ENCODE results near the gene IRX3.
"Not testable (repeated sequence)": the region's sequence is repeated elsewhere in the genome, so short reads cannot be mapped to it uniquely, and the experiment has no call there.

Gene IRX3

DNA sequence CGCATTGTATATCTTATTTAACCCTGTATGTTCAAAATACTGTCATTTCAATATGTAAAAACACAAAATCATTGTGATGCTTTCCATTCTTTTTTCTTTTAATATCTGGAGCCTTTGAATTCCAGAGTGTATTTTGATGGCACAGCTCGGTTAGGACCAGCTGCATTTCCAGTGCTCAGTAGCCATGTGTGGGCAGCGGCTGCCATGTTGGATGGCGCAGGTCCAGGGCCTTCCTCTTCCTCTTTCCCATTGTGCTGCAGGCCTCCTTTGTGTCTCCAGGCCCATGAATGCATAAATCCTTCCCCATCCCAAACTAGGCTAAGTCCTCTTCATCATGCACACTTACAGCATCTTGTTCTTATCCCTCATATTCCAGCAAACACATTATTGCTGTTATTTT lies 13.0 kb downstream of the IRX3 start:
- no peak for ATAC-seq

DNA sequence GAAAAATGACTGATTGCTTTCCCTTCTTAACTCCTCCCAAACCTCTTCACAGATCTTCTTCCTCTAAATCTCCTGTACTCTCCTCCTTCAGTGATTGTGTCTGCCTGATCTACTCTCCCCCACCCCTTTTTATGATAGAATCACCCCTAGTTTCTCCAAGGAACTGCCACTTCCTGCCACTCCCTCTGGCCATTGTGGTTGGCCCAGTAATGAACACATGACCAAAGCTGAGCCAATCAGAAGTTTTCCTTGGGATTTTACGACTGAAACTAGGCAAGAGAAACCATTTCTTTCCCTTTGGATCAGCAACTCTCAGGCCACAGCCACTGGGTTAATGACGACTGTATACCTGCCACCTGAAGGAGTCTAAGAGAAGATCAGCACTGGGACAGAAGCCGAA lies 15.9 kb downstream of the IRX3 start:
- ATAC-seq, result no peak

DNA sequence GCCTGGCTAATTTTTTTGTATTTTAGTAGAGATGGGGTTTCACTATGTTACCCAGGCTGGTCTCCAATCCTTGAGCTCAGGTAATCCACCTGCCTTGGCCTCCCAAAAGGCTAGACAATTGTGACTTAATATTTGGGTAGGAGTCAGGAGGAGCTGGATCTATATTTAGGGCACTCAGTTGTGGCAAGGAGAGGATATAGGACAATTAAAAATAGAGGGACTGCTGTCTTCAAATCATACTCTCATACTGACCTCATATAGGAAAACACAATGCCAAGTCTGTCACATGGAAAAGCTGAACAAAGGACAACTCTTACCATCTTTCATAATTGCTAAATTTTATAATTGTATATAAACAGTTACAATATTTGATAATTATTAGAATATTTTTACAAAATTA lies 17.1 kb downstream of the IRX3 start:
- ATAC-seq, result no peak

DNA sequence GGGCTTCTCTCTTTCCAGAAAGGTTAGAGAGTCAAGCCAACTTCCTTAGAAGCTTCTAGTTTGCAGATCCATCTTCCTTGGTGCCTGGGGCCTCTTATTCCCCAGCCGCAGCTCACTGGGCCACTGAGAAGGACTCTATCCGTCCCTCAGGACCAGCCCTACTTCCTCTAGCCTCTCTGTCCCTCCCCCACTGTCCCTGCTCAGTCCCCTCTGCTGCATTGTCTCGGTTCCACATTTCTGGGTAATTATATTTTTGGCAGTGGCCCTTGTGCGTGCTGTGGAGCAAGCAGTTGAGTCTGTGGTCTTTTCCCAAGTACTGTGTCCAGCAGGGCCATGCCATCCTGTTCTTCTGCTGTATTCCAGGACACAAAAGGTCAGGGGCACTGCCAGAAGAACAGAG lies 17.8 kb downstream of the IRX3 start:
- ATAC-seq, result no peak

DNA sequence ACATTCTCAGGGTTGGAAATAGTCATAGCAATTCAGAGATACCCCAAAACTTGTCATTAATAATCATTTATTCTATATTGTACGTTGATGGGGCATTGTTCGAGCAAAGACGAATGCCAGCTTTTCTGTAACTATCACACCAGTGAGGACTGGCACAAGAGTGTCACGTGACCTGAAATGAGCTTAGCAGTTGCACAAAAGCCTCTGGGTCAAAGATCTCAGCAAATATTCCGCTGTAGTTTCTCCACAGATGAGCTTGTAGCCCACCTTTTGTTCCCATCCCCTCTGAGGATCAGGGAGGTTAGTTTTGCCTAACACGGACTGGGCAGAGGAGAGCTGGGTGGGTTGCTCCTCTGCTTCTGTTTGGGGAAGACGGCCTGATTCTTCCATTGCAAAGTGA lies 18.2 kb downstream of the IRX3 start:
- no peak for ATAC-seq

DNA sequence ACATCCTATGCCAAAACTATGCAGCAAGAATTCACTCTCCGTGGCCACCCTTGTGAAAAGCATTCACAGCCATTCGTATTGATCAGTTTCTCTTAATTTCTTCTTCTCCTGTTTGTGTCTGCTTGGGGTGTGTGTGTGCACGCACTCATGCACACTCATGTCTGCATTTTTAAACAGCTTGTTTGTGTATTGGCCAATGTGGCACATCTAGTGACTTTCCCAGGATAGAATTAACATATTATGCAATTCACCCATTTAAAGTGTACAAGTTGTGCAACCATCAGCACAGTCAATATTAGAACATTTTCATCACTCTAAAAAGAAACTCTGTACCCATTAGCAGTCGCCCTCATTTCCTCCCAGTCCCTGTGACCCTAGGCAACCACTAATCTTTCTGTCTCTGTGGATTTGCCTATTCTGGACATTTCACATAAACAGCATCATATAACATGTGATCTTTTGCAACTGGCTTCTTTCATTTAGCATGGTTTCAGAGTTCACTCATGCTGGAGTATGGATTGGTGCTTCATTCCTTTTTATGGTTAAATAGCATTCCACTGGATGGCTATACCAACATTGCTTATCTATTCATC lies 20.1 kb downstream of the IRX3 start:
- no peak for ATAC-seq

DNA sequence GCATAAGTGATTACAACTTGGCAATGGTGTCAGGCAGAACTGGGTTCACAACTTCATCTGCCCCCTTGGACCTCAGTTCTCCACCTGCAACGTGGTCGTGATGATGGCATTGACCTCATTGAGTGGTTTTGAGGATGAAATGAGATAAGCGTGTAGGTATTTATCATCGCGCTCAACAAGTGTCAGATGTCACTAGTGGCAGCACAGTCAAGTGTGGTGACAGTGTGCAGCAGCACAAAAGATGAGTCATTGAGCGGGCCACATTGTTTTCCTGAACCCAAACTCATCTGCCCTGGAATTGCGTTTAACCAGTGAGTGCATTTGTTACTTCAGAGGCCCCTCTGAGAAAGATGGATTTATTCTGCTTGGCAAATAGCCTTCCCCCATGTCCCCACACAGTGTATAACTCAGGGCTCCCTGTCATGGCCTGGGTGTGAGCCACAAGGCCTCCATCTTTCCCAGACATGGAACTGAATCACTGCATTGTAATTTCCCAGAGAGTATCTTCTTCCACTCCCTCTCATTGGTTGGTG lies 20.9 kb downstream of the IRX3 start:
- ATAC-seq, result no peak

DNA sequence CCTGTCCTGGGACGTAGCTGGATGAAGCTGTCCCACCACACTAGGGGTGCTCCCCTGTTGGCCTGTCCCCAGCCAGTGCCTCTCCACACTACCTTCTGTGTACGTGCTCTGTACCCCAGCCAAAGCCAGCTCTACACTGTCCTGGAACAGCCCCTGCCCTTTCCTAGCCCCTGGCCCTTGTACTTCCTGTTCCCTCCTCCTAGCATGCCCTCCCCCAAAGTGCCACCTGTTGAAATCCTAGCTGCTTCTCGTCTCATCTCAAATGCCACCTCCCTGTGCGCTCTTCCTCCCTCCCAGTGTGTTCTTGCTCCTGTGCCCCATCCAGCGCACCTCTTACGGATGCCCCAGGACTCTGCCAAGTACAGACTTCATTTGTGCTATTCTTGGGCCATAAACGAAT lies 33.5 kb downstream of the IRX3 start:
- no peak for ATAC-seq

DNA sequence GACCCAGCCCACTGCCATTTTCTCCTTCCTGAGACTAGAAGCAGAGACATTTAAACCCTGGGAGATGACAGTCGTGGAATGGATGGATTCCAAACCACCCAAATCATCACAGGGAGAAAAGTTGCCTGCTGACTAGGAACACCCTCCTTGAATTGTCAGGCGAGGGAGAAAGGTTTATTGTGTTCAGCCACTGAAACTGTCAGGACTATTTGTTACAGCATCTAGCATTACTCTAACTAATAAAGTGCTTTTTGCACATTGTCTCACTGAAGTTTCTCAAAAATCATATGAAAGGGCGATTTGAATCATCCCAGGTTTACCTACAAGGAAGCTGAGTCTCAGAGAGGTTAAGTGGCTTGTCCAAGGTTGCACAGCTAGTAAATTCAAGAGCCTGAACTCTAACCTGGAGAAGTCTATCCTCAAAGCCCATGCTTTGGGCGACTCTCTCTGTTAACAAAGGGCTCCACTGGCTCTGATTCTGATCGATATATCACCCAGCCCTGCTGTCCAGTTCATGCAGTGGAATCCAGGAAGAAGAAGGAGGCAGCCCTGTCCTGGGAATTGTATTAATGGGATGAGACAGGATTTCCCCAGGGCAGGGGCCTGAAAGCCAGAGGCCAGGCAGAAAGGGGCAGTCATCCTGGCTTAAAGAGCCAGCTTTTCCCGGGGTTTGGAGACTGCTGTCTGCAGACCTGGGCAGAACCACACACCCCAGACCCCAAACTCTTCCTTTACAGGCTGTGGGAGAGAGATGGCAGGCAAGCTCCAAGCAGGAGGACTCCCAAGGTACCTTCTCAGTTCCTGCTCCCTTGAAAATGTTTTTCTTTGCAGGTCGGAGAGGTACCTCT lies 37.5 kb downstream of the IRX3 start:
- ATAC-seq, result no peak

DNA sequence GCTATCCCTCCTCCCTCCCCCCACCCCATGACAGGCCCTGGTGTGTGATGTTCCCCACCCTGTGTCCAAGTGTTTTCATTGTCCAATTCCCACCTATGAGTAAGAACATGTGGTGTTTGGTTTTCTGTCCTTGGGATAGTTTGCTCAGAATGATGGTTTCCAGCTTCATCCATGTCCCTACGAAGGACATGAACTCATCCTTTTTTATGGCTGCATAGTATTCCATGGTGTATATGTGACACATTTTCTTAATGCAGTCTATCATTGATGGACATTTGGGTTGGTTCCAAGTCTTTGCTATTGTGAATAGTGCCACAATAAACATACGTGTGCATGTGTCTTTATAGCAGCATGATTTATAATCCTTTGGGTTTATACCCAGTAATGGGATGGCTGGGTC lies 38.9 kb downstream of the IRX3 start:
- not testable (repeated sequence) for ATAC-seq

DNA sequence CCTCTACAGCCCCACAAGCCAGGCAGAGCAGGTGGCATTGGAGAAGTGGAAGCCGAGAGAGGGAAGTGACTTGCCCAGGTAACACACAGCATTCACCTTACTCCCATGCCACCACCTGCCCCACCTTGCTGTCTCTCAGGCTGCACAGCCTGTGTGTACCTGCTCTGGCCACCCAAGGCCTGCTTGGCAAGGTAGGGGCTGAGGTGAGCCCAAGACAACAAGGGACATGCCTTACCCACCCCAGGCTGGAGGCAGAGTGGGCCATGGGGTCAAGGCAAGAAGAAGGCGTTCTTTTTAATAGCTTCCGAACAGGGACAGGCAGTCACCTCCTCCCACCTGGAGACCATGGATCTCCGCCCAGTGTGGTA lies 40.1 kb downstream of the IRX3 start:
- ATAC-seq, result no peak

DNA sequence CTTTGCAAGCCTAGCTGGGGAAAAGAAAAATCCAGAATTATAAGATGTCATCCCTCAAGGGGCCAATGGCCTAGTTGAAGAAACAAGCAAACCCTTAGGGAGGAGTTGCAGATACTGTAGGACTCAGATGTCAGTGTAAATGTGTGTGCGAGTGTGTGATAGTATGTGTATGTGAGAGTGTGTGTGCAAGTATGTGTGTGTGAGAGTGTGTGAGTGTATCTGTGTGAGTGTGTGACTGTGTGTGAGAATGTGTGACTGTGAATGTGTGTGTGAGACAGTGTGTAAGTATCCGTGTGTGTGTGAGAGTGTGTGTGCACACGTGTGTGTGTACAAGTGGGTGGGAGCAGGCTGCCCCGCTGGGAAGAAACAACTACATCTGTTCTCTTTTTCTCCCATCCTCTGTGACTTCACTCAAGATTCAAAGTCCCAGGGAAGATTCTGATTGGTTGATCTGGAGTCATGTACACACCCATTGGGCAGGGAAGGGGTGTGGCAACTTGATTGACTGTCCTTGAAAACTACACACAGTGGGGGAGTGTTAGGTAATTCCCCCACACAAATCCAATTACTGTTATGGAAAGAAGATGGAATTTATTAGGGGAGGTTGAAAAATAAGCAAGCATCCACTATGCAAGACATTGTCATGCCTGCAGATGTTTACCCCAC lies 40.7 kb downstream of the IRX3 start:
- ATAC-seq, result no peak

DNA sequence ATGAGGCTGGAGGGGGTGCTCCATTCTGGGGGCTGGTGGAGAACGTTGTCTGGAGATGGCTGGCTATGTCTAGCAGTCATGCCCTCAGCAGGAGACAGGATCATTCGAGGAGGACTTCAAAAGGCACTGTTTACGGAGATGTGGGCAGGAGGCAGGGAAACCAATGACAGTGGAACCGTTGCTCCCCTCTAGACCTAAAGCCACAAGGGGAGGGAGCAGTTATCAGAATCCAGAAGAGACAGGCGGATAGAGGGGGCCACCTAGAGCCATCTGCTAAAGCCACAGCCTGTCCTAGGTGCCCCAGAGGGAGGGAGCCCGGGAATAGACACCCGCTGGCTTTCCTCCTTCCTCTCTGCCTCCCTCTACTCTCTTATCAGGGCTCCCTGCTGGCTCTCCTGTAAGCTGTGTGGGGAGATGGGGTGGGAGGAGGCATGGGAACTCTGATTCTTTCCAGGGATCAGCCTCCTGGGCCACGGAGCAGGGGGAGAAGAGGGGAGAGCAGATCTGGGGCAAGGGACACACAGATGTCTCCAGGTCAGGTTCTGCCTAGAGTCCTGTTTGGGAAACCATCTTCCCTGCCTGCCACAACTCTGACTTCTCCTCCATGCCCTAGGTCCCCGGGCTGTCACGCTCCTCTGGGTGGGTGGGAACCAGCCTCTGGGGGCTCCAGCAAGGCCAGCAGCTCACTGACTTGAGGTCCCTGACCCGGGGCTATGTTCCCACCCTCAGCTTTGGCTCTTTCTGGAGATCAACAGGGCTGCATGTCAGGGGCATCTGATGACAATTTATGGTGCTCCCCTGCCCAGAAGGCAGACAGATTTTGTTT lies 42.3 kb downstream of the IRX3 start:
- no peak for ATAC-seq

DNA sequence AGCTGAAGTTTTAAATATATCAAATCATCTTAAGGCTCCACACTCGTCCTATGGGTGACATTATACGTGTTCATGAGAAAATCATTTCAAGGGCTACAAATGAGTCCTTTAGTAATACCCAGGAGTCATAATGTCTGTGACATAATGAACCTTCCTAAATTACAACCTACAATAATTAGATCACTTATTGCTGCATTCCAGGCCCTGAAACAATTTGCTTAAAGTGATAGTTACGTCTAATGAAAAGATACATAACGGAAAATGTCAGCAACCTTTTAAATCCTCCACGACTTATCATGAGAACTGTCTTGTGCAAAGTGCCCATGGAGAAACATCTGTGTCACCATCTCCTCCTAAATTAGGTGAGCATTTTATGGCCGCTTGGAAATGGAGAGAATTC lies 43.4 kb downstream of the IRX3 start:
- ATAC-seq, result no peak

DNA sequence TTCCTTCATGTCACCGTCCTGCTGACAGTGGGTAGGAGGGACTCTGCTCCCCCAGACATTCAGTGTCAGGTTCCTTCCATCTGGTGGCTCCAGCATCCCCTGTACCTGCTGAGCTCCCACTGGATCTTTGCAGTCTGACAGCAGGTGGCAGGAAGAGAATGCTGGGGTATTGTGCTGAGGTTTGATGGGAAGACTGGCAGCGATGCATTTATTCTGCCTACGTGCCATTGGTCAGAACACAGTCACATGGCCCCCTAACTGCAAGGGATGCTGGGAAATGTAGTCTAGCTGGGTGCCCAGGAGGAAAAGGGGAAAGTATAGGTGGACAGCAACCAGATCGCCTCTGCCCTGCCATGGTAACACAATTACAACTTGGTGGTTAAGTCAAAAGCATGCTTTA lies 44.4 kb downstream of the IRX3 start:
- ATAC-seq, result no peak

DNA sequence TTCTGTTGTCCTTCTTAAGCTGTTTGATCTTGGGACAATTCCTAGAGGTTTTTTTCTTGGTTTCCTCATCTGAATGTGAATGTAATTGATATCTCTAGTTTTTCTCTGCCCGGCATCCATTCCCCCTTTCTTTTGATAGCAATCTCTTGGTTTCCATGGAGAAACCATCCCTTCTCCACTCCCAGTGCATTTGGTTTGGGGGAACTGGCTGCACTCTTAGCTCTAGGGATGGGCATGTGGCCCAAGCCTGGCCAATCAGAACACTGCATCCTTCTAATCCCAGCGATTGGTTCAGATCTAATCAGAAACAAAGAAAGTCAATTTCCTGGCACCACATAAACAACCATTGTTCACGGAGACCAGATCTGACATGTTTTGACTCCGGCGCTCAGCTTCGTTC lies 45.1 kb downstream of the IRX3 start:
- ATAC-seq, result no peak

DNA sequence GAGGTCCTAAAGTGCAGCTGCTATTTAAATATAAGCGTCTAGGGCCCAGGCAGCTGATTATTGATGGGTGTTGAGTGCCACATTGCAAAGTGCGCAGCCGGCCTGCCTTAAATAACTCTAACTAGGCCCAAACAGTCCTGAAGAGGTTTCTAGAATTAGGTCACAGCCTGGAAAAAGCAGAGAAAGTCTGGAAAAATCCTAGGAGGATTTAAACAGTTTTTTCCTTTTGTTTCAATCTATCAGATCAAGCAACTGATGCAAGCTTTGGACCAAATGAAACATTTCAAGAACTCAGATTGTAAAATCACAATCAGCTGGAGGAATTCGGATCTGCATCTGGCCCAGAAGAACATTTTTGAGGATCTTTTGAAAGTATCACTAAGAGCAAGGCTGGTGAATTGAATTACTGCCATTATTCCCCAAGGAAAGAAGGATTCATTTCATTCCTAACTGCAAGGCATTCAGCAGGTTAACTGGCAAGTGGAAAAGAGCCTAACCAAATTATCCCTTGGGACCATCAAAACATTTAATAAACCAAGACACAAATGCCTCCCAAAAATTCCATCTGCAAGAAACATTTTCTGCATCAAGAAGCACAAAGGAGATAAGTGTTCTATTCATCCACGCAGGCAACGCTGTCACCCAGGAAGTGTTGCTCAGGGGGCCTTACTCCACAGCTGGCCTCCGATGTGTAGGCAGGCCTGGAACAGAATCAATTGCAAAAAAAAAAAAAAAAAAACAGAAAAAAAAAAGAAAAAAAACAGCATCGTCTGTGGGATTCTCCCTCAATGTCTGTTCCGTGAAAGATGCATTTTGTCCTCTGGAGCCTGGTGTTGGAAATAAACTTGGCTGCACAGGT lies 46.1 kb downstream of the IRX3 start:
- ATAC-seq, result no peak

DNA sequence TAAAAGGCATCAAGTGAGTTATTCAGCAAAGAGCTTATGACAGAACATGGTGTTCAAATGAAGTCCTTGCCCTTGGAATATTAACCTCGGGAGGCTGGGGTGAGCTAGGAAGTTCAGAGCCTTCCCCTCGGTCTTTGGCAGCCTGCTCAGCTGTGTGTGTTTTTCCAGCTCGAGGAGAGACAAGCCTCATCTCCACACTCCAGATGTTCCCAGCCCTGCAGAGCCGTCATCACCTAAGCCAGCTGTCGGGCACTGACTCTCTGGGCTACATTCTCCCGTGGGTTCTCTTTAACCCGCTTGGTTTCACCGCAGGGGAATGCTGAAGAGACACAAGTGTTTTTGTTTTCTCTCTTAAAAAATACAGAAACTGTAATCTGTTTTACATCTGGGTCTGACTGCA lies 47.1 kb downstream of the IRX3 start:
- no peak for ATAC-seq

DNA sequence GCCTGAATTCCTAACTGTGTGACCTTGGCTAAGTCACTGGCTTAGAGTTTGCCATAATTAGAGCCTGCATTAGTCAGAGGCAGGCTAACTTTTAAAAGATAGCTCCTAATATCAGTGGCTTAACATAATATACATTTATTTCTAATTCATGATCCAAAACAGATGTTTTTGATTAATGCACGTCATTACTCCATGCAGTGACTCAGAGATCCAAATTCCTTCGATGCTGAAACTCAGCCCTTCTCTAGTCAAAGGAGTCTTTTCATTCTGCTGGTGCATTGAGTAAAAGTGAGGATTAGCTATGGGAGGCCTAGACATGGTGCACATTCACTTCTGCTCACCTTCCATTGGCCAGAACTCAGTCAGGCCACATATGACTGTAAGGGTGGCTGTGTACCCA lies 49.8 kb downstream of the IRX3 start:
- ATAC-seq, result no peak

DNA sequence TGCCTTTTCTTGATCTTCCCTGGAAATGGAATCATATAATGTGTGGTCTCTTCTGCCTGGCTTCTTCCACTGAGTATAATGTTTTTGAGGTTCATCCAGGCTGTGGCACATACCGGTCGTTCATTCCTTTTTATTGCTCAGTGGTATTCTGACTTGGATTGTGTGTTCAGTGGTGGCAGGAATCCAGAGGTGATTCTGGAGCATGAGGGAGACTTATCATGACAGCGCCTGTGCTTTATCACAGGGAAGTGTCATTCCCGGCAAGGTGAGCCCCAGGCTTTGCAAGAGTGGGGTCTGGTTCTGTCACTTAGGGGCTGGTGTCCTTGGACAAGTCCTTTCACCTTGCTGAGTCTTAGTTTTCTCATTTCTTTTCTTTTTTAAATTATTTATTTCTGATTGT lies 53.0 kb downstream of the IRX3 start:
- no peak for ATAC-seq

All from activated CD4-positive, CD25-positive, alpha-beta regulatory T cell treated with anti-CD3 and anti-CD28 coated beads, Interleukin-2, amount 50 U/mL, for 24 hours (primary cell).